HG02970 (cell line): ENCODE measurements around the gene SUCLG2.

Experiments used
- ATAC-seq: cut with Tn5 transposase; IDR thresholded peaks from one replicate; pipeline ENCODE4 v1.9.1; 2021; ENCODE audit warnings: mild to moderate bottlenecking, moderate library complexity, moderate number of reproducible peaks; ENCODE audit not compliant: unreplicated experiment, low FRiP score

The SUCLG2 gene

DNA sequence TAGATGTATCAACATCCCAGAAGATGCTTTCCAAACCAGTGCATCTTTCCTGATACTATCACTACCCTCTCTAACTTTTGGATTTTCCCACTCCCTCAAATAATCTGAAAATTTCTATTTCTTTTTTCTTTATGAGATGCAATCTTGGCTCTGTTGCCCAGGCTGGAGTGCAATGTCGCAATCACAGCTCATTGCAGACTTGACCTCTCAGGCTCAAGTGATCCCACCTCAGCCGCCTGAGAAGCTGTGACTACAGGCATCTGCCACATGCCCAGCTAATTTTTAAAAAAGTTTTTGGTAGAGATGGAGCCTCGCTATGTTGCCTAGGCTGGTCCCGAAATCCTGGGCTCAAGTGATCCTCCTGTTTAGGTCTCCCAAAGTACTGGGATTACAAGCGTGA lies 239.7 kb downstream of the SUCLG2 start:
- no peak for ATAC-seq

DNA sequence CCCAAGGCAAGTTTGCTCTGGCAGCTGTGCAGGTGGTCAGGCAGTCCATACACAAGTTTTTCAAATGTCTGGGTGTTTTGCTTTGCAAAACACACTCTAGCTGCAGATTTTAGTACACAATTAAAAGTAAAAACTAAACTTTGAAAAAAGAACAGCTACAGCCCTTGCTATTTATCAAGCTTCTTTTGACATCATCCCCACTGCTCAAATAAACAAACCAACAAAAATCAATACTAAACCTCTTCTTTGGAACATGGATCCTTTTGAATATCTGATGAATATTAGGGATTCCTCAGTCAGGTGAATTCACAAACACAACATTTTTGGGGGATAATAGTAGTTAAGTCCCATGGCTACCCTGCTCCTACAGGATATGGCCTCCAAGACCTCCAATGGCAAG lies 249.2 kb downstream of the SUCLG2 start:
- ATAC-seq = no peak

DNA sequence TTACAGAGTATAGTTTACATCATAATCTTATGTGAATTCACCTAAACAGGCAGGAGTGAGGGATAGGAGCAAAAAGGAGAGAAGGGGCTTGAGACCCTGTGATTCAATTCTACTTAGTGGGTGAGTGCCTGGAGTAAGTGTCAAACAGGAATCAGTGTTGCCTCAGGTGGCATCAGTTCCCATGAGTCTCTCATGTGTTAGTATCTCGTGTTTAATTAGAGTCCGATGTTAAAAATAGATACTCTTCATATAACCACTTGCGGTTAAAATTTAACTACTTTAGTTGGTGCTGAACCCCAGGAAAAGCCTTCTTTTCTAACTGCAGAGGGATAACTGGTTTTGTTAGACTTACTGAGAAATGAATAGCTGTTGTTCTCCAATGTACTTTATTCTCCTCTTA lies 251.5 kb downstream of the SUCLG2 start:
- no peak for ATAC-seq

DNA sequence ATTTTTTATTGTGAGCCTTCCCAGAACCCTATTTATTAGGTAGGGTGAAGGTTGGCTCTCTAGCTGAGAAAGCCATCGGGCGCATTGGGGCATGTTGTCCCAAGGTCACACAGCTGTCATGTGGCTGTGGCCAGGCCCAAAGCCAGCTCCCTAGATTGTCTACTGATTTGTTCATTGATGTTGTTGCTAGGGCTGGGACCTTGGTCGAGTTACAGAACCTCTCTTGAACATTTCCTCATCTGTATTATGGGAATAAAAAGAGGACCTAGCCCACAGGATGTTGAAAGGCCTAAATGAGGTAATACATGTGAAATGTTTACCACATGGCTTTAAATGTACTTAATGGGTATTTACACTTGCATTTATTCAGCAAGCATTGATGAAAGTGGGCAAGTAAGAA lies 252.5 kb downstream of the SUCLG2 start:
- no peak for ATAC-seq

DNA sequence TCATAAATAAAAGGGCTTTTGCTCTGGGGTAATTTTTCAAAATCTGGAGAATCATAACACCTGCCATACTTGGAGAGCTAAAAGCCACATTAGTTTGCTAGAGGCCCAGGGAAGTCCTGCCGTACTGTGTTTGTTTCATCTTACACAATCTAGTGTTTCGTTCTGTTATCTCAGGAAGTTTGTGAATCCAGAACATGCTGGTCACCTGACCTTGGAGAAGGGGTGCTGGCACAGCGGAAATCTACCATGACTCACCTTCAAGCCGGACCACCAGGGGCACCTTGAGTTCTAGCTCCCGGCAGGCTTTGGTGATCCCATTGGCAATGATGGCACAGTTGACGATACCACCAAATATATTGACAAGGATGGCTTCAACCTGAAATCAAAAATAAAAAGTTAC lies 253.9 kb downstream of the SUCLG2 start:
- no peak for ATAC-seq

DNA sequence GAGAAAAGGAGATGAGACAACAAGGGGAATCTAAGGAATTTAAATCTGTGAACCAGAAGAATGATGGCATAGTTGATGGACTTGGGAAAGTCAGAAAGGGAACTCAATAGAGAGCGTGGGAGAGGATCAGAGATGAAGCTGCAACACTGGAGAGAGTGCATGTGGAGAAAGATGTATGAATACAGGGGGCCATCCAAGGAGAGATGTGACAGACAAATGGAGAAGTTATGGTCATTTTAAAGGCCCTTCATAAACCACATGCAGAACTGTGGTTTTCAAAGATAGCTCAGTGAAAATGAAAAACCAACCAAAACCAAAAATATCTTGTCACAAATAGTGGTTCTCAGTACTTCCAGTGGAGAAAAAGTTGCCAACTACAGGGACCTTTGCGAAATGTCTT lies 265.2 kb downstream of the SUCLG2 start:
- ATAC-seq = peak; percentile 69

DNA sequence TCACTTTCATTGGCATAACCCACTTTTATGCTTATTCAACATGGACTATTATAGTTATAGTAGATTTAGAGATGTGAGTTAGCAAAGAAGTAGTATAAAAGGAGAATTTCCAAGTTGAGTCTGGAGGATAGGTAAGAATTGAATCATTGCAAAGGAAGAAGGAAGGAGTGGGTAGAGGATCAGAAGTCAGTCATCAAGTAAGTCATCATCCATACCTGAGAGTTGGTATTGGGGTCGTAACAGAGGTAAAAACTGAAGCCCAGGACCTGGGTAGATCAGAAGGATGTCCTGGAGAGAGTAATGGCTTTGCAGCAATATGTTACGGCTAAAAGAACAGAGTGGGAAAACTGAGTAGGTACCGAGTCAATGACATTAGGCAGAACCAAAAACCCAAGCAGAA lies 265.7 kb downstream of the SUCLG2 start:
- ATAC-seq = no peak

DNA sequence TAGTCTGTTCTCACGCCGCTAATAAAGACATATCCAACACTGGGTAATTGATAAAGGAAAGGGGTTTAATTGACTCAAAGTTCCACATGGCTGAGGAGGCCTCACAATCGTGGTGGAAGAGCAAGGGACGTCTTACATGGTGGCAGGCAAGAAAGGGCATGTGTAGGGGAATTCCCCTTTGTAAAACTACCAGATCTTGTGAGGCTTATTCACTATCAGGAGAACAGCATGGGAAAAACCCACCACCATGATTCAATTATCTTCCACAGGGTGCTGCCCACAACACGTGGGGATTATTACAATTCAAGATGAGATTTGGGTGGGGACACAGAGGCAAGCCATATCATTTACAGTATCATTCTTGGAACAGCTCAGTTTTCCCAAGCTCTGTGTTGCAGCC lies 268.0 kb downstream of the SUCLG2 start:
- no peak for ATAC-seq

DNA sequence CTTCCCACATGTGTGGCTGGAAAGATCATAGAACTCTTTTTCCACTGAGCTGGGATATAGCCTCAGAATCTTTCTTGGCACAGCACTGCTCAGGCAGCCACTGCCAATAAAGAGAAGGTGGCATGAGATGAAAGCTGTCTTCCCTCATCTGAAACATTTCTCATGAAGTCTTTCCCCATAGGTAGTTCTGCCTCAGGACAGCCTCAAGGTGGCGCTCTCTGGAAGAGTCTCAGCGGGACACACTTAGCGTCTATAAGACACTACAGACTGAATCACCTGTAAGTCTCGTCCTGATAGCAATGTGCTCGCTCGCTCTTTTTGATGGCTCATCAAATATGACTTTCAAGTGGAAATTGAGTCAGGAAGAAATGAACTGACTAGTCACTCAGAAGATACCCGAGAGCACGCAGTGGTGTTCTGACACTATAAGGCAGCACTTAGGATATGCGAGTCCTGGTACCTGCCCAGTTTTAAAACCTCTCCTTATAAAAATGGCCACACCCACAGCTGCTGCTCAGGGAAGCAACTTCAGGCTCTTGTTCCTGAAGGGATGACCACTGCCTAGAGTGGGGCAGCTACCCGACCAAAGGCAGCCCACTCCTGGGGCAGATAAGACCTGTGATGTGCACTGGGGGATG lies 269.5 kb downstream of the SUCLG2 start:
- no peak for ATAC-seq

DNA sequence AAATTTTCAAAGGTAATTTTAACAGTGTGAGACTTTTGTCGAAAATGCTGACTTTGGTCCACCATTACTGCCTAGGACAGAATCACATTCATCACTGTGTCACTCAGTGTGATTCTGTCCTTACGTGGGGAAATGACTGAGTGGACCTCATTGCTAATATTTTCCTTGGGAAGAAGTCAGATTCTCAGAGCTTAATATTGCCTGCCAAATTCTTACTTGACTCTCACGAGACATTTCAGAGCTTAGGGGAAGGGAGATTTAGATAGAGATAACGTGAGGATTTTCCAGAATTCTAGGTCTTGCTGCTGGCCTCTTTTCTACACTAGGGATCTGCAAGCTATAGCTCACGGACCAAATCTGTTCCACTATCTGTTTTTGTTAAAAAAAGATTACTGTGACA lies 270.4 kb downstream of the SUCLG2 start:
- no peak for ATAC-seq

DNA sequence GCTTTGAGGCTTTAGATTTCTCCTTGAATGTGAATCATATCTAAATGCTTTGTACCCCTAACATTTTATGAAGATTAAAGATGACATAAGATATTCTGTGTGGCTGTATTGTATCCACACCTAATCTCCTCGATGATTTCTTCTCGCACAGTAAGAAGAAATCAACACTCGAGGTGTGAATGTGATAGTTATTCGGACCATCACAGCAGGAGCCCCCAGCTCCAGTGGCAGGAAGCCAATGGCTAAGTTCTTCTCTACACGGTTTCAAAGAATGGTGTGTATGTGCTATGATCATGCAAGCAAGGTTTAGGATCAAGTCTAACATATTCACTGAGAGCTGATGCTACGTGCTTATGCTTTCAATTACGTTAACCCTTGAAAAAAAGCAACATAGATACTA lies 271.0 kb downstream of the SUCLG2 start:
- ATAC-seq = no peak

DNA sequence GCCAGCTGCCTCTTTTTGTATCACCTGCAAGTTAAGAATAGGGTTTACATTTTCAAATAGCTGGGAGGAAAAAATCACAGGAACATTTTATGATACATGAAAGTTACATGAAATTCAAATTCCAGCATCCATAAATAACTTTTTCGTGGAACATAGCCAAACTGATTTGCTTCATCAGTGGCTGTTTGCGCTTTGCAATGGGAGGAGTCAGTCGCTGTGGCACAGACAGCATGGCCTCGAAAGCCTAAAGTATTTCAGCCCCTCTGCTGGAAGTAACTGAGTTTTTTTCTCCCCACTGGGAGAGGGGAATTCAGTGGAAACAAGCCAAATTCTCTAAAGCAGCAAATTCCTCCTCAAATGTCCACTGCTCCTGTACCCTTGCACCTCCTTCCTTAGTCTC lies 271.9 kb downstream of the SUCLG2 start:
- ATAC-seq = no peak

DNA sequence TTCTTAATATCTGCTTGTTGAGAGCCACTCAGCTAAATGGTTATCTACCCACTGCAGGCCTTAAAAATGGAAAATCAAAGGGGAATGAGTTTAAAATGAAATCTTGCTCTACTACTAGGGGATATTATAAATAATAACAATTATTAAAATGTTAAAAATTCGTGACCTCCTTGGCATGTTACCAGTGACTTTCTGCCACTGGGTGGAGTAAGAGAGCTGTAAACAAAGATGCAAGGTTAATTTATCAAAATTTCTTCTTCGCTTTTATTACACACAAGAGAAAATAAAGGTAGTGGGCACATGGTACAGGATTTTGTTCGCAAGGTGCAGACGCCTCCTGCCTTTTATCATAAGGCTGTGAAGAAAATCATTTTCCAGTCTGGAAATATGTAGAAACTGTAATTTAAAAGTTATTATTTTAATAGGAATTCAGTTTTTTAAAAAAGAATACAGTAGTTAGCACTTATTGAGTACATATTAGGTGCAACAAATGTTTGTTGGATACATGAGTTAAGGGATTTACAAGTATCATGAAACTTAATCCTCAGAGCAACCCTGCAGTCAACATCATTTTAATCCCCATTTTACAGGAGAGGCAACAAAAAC lies 272.6 kb downstream of the SUCLG2 start:
- no peak for ATAC-seq

DNA sequence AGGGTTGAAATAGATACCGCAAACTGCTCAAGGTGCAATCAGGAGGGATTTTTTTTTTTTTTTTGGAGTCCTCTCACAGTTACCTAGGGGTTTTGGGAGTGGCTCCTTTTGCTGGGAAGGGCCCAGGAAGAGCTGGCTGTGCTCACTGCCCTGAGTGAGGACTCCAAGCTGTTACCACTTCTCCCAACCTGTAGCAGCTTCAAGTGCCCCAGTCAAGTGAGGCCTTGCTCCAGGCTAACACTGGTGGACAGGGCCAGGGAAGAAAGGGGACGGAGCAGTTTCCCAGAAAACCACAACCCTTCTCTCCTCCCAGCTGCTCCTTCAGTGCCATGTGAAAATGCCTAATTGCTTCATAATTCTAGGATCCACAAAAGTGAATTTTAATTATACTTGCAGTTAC lies 274.3 kb downstream of the SUCLG2 start:
- ATAC-seq = no peak

DNA sequence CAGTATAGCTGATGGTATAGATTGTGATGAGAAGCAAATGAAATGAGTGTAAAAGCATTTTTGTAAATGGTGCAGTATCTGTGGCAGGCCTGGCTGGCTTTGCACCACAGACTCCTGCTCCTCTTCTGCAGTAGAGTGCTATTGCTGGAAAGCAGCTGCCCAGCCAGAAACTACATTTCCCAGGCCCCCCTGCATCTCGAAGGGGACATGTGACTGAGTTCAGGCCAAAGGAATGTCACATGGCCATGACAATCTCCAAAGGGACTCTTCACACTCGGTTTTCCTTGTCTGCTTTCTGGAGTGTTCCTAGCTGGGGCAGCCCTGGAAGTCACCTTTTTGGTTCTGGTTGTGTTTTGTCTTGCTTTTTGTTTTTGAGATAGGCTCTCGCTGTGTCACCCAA lies 277.1 kb downstream of the SUCLG2 start:
- ATAC-seq = no peak

DNA sequence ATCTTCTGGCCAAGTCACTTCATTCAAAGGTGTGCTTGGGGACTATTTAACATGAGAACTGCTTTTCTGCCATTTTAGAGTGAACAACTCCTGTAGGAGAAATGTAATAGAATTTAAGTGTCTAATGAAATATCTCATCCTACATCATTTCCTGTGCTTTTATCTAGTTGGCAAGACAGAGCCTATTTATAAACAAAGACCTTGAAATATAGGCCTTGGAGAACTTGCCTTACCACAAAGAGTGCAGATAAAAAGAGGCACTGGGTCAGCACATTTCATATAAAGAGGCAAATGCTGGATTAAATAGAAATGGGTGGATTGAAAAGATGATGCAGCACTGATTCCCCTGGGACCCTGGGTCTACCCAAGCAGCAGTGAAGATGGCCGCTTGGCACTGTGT lies 278.0 kb downstream of the SUCLG2 start:
- ATAC-seq = no peak

DNA sequence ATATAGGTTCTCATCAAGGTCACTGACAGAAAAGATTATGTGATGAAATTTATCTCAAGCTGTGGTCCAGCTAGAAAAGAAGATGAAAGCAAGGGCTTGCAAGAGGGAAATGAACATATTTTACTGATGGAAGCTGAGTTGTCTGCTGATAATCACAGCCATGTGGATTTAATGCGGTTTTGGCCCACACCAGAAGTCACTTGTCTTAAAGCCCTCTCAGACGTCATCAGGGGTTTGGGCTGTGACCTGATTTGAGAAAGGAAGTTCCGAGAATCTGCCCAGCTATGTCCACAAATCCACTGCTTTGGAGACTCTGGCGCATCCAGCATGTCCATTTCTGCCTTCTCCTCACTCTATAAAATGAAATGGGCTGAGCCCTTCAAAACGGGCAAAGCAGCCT lies 278.4 kb downstream of the SUCLG2 start:
- no peak for ATAC-seq

DNA sequence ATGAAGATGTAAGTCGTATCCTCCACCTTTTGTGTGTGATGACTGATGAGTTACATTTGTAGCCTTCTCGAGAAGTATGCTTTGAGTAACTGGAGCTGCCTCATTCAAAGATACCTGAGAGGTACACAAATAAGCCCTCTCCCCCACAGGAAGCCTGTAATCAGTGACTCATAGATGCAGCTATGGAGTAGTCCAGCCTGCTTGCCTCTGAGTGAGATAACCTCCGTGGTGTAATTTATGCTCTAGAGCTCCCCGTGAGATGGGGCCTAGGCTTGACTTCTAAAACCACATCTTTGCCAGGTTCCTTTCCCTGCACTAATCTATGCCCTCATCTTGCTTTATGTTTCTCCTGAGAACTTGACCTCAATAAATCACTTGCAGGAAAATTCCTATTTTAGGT lies 291.7 kb downstream of the SUCLG2 start:
- no peak for ATAC-seq

DNA sequence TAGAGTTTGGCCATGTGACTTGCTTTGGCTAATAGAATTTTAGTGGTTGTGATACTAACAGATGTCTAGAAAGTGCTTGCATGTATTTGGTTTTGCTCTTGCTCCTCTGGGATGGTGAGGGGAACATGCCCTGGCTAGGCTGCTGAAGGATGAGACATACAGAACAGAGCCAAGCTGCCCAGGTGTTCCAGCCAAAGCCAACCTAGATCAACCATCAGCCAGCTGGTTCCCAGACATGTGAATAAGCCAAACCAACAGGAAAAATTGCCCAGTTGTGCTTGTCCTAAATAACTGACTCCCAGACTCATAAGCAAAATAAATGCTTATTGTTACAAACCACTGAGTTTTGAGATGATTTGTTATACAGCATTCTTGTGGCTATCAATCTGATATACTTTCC lies 292.6 kb downstream of the SUCLG2 start:
- no peak for ATAC-seq

DNA sequence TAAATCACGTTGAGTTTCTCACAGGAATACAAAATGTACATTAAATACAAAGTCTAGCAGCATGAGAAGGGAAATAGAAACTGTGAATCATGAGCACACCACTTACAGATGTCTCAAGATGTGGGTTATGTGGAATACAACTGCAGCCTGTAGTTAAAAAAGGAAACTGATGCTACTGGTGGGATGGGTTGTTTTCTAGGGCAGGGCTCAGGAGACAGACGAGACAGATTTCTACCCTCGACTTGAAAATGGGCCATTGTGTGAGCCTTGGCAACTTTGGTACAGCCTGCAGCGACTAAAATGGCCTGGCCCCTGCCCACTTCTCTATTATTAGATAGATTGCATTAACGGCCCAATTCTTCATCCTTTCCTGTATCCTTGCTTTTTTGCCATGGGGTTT lies 293.1 kb downstream of the SUCLG2 start:
- no peak for ATAC-seq

DNA sequence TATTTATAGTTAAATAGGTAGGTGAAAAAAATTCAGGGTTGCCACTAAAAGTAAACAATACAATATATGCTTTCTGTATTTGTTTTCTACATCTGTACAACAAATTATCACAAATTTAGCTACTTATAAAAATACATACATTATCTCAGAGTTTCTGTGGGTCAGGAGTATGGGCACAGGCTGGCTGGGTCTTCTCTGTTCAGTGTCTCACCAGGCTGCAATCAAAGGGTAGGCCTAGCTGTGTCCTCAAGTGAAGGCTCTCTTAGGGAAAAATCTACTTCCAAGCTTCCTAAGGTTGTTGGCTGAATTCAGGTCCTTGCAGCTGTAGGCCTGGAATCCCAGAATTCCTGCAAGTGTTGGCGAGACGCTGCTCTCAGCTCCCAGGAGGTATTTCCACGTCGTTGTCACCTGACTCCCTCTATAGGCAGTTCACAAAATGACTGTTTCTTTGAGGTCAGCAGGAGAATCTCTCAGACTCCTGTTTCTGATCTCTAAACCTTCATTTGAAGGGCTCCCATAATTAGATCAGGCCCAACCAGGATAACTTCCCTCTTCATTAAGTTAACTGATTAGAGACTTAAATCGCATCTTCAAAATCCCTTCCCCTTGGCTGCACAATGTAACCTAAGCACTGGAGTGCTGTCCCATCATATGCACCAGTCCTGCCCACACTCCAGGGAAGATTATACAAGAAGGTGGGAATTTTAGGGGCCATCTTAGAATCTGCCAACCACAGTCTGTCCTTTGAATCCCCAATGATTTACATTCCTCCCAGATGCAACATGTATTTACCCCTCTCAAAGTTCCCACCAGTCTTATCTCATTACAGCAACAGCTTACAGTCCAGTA lies 296.6 kb downstream of the SUCLG2 start:
- ATAC-seq = no peak
